Mucosa of descending colon (tissue), 3 donors: Measurements from ENCODE around the gene GMCL2. TPM values are rescaled to one million over a fixed set of nuclear protein-coding genes. Genes with fewer than 3 reads are reported as not detected.

ENCODE experiments used
- ATAC-seq: fragments of 200-7000 bp; cut with Tn5 transposase; one replicate; pipeline ENCODE4 v1.9.1; 2020; ENCODE audit warnings: mild to moderate bottlenecking, moderate library complexity
- DNase-seq, 3 donors: peaks; one replicate each; pipeline ENCODE4 v3.0.0-alpha.2; 2020
- H3K36me3 ChIP-seq: fragments of 200-600 bp; one replicate; pipeline ENCODE4 v1.8.0; 2021; ENCODE audit warnings: low read depth, mild to moderate bottlenecking
- H3K4me1 ChIP-seq: fragments of 200-600 bp; one replicate; pipeline ENCODE4 v1.8.0; 2021; ENCODE audit warnings: low read depth, mild to moderate bottlenecking
- H3K4me3 ChIP-seq: fragments of 200-600 bp; one replicate; pipeline ENCODE4 v1.8.0; 2021; ENCODE audit warnings: mild to moderate bottlenecking
- H3K9me3 ChIP-seq: fragments of 200-600 bp; one replicate; pipeline ENCODE4 v1.8.0; 2021; ENCODE audit warnings: mild to moderate bottlenecking
- CTCF ChIP-seq: fragments of 200-600 bp; IDR thresholded peaks from one replicate; pipeline ENCODE4 v1.8.0; 2022; ENCODE audit warnings: antibody characterized with exemption, mild to moderate bottlenecking
- intact Hi-C, 2 donors: fragments of 100-400 bp; cut with DNase I in 1 of 2; cut with micrococcal nuclease in 1 of 2; formaldehyde crosslinking; loops; one replicate each; pipeline versions ENCODE4 v1.11.0 to v1.11.1; 2022; cut with DNase I, micrococcal nuclease
- total RNA-seq, 3 donors: library from RNA; stranded (reverse); fragmentation: NEBNext Ultra II Directional in 2 of 3; extraction: Animal tissue kit (Norgen Biotek cat#: 25700) in 2 of 3; gene quantifications; one replicate each; pipeline versions ENCODE4 v1.2.1 to v1.2.4, GENCODE V29; 2021 to 2023
- donor health status: DM: no; HTN: no; CAD: no; lungs with moderate emphysema.
- donor health status: DM: no; HTN: no; CAD: no.
- donor health status: DM: no; HTN: yes; CAD: no.

The GMCL2 gene
- total RNA-seq, 3 donors from 2014 or later: not detected

- no peaks in the 10 kb centered on the region for H3K9me3 ChIP-seq
- intact Hi-C loops: no loop called here
- DNase-seq (peak; percentile 71 to 74 (median 74)), ATAC-seq (peak; percentile 58)
- H3K36me3 ChIP-seq: peaks cover 3% of the 10 kb centered on the region
- H3K4me1 ChIP-seq: peaks cover 51% of the 10 kb centered on the region
- no peak for TF ChIP-seq CTCF
- H3K4me3 ChIP-seq: no peak overlapping the region
These were observed 28.3 kb upstream of the GMCL2 start for GRCh38 chr5:178215280-178216002.

GRCh38 chr5:178214160-178214803 lies 27.1 kb upstream of the GMCL2 start:
- TF ChIP-seq CTCF: no peak
- H3K4me1 ChIP-seq: peaks cover 54% of the 10 kb centered on the region

GRCh38 chr5:178213748-178214151 lies 26.6 kb upstream of the GMCL2 start:
- ATAC-seq: peak; percentile 67
- TF ChIP-seq CTCF: no peak
- Histone ChIP-seq H3K9me3 (no peaks in the 10 kb centered on the region), H3K4me3 (no peak overlapping the region), H3K36me3 (peaks cover 3% of the 10 kb centered on the region), H3K4me1 (peaks cover 59% of the 10 kb centered on the region)
- intact Hi-C loops: no loop called here
- DNase-seq: peak in 2 of 3 donors; percentile 73 to 78

More at GRCh38 chr5:178214160-178214803, 27.1 kb upstream of the GMCL2 start:
- Histone ChIP-seq H3K36me3 (peaks cover 3% of the 10 kb centered on the region), H3K4me3 (no peak overlapping the region), H3K9me3 (no peaks in the 10 kb centered on the region)
- intact Hi-C loops: no loop called here
- DNase-seq (no peak), ATAC-seq (no peak)

- DNase-seq (peak in 1 of 3 donors; percentile 56), ATAC-seq (peak; percentile 35)
- intact Hi-C loops: no loop called here
- Histone ChIP-seq H3K4me1 (peaks cover 64% of the 10 kb centered on the region), H3K9me3 (no peaks in the 10 kb centered on the region), H3K36me3 (peaks cover 3% of the 10 kb centered on the region), H3K4me3 (no peak overlapping the region)
- TF ChIP-seq CTCF: no peak
These were observed 25.9 kb upstream of the GMCL2 start for GRCh38 chr5:178213003-178213461.

GRCh38 chr5:178212241-178213002 lies 25.3 kb upstream of the GMCL2 start:
- Histone ChIP-seq H3K4me1 (peaks cover 65% of the 10 kb centered on the region), H3K4me3 (no peak overlapping the region), H3K36me3 (peaks cover 3% of the 10 kb centered on the region), H3K9me3 (no peaks in the 10 kb centered on the region)
- intact Hi-C loops: no loop called here
- no peak for DNase-seq
- ATAC-seq: no peak
- no peak for TF ChIP-seq CTCF
